Thymus (tissue), 11 donors: Measurements from ENCODE around the gene NSFL1C. TPM values are rescaled to one million over a fixed set of nuclear protein-coding genes. Genes with fewer than 3 reads are reported as not detected.

Experiments used
- DNase-seq, 9 donors: peaks; one replicate each; pipeline ENCODE4 v3.0.0-alpha.2; 2013; ENCODE audit warnings: low spot score in 9 of 9, low read depth in 6 of 9, missing footprints in 1 of 9
- H3K27ac ChIP-seq, 2 donors: one replicate each; pipeline ENCODE4 v1.5.1; 2013; ENCODE audit warnings: control low read depth in 1 of 2, low read depth in 1 of 2, low read length in 1 of 2, mild to moderate bottlenecking in 1 of 2, moderate library complexity in 1 of 2
- H3K27me3 ChIP-seq, 2 donors: one replicate each; pipeline ENCODE4 v1.5.1; 2013; ENCODE audit warnings: low read length in 1 of 2; ENCODE audit not compliant: control insufficient read depth in 2 of 2, insufficient read depth in 1 of 2
- H3K36me3 ChIP-seq, 2 donors: one replicate each; pipeline ENCODE4 v1.5.1; 2013; ENCODE audit warnings: low read length in 1 of 2, mild to moderate bottlenecking in 1 of 2, moderate library complexity in 1 of 2; ENCODE audit not compliant: control insufficient read depth in 2 of 2, insufficient read depth in 2 of 2
- H3K4me1 ChIP-seq, 2 donors: one replicate each; pipeline ENCODE4 v1.5.1; 2013; ENCODE audit warnings: low read length in 2 of 2; ENCODE audit not compliant: control insufficient read depth in 2 of 2, insufficient read depth in 2 of 2
- H3K4me3 ChIP-seq, 2 donors: one replicate each; pipeline ENCODE4 v1.5.1; 2013; ENCODE audit warnings: low read length in 2 of 2, control low read depth in 1 of 2, mild to moderate bottlenecking in 1 of 2
- H3K9me3 ChIP-seq, 2 donors: one replicate each; pipeline ENCODE4 v1.5.1; 2013; ENCODE audit warnings: low read length in 1 of 2, mild to moderate bottlenecking in 1 of 2; ENCODE audit not compliant: control insufficient read depth in 2 of 2, insufficient read depth in 1 of 2
- WGBS: extraction: QIAGEN DNeasy Blood & Tissue Kit; methylation state at CpG from one replicate; pipeline ENCODE4 v1.1.7; 2013; 5-methylcytosine and 5-hydroxymethylcytosine counted together
- polyA plus RNA-seq: library from polyadenylated mRNA; stranded (reverse); fragments of 200-250 nt; gene quantifications from one replicate; pipeline ENCODE4 v1.2.3, GENCODE V29; 2013
- total RNA-seq: library from RNA; stranded (reverse); fragments of 120-200 nt; gene quantifications from one replicate; pipeline ENCODE4 v1.2.4, GENCODE V29; 2013
- donor health status: healthy.

The NSFL1C gene
- total and polyA plus RNA-seq, 2 donors, result 36.1 to 48.0 TPM

DNA sequence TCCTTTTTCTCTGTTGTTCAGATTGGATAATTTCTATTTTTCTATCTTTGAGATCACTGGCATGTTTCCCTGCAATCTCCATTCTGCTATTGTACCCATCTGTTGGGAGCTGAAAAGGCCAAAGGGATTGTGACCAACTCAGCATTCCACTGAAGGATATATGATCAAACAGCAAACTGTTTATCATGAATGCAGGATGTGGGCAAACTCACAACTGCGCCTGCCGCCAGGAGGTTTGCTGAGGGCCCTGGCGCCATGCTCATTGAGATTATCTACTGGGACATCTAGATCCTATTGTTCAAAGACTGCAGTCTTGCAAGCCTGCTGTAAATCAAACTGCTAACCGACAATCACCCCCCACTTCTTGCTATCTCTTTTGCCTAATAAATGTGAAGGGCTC lies 69.9 kb downstream of the NSFL1C start:
- Histone ChIP-seq H3K4me3 (no peak overlapping the region), H3K4me1 (peaks cover 6 to 18% of the 10 kb centered on the region in 2 donors)
- 67% methylated on average over 4 of the region's 4 CpGs for WGBS

DNA sequence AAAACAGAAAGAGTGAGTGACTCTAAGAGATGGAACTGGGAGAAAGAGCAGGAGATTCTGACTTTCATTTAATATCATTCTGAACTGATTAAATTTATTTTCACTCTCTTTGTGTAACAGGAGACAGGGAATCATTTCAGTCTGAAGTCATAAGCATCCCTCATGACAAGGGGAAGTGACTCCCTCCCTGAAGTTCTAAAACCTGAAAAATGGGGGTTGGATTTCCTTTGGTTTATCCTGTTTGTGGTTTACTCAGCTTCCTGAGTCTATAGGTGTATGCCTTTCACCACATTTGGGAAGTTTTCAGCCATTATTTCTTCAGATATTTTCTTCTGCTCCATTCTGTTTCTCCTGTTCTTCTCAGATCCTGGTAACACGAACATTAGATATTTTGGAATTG lies 70.4 kb downstream of the NSFL1C start:
- Histone ChIP-seq H3K27ac (no peak overlapping the region), H3K4me1 (peaks cover 10 to 22% of the 10 kb centered on the region in 2 donors), H3K4me3 (no peak overlapping the region), H3K27me3 (peaks cover 0 to 2% of the 10 kb centered on the region in 2 donors), H3K9me3 (no peaks in the 10 kb centered on the region), H3K36me3 (no peaks in the 10 kb centered on the region)
- 91% methylated on average over 1 of the region's 1 CpG for WGBS
- DNase-seq, result no peak

More for the DNA sequence above, 69.9 kb downstream of the NSFL1C start:
- Histone ChIP-seq H3K9me3 (no peaks in the 10 kb centered on the region), H3K36me3 (no peaks in the 10 kb centered on the region), H3K27ac (no peak overlapping the region), H3K27me3 (peaks cover 0 to 2% of the 10 kb centered on the region in 2 donors)
- no peak for DNase-seq

DNA sequence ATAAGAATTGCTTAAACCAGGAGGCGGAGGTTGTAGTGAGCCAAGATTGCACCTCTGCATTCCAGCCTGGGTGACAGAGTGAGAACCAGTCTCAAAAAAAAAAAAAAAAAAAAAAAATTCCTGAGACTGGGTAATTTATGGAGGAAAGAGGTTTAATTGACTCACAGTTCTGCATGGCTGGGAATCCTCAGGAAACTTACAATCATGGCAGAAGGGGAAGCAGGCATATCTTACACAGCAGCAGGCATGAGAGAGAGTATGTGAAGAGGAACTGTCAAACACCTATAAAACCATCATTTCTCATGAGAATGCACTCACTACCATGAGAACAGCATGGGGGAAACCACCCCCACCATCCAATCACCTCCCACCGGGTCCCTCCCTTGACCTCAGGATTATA lies 72.0 kb downstream of the NSFL1C start:
- Histone ChIP-seq H3K27me3 (peaks cover 0 to 2% of the 10 kb centered on the region in 2 donors), H3K36me3 (peaks cover 0 to 3% of the 10 kb centered on the region in 2 donors), H3K9me3 (no peaks in the 10 kb centered on the region), H3K4me3 (no peak overlapping the region), H3K27ac (no peak overlapping the region), H3K4me1 (peaks cover 20 to 36% of the 10 kb centered on the region in 2 donors)
- no peak for DNase-seq
- WGBS, result 52% methylated on average over 2 of the region's 2 CpGs

DNA sequence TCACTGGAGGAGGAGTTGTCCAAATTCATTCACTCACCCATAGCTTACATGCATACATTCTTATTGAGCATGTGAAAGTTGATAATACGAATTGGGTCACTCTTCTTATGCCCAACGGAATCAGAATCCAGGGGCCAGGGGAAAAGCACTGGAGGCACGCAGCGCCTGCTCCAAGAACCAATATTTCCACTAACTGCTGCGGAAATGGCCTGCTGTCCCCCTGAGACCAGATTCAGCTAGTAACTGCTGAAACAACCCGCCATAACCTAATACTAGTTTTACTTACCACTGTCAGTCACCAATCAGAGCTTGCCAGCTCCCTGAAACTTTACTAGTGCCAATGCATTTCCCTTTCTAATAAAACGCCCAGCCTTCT lies 73.2 kb downstream of the NSFL1C start:
- H3K9me3 ChIP-seq, result no peaks in the 10 kb centered on the region
- no peak for DNase-seq
- 59% methylated on average over 7 of the region's 7 CpGs for WGBS
- peaks cover 31 to 48% of the 10 kb centered on the region in 2 donors for H3K4me1 ChIP-seq
- peak overlapping the region; percentile 83 to 85 for H3K27ac ChIP-seq
- peaks cover 0 to 2% of the 10 kb centered on the region in 2 donors for H3K27me3 ChIP-seq
- peaks cover 0 to 3% of the 10 kb centered on the region in 2 donors for H3K36me3 ChIP-seq
- H3K4me3 ChIP-seq, result peak overlapping the region; percentile 85 to 91

DNA sequence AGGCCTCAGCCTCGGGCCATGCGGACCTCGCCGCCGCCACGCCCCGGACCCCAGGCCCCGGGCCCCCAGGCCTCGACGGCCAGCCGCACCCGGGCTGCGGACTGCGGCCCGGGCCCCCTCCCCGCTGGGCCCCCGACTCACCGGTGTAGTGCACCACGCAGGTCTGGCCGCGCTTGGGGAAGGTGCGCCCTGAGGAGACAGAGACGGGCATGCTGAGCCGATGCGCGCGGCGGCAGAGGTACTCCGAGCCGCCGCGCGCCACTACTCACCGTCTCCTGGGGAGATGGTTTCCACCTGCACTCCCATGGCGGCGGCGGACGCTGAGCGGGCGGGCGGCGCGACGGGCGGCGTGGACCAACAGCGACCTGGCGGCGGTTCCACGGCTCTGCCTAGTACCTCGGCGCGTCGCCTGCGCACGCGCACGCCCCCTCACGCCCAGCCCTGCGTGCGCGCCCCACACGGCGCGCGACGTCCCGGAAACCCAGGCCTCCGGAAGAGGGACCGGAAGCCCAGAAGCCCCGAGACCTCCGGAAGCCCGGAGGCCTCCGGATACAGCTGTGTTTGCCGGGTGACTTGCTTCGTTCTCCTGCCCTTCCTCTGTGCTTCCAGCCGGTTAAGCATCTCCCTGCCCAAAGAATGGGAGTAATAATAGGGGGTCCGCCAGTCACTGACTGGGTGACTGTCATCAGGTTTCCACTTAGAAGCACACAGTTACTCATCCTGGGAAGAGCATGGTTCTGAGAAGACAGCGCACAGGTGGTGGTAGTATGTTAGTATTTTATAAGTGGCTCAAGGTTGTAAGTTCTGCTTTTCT lies 73.7 kb downstream of the NSFL1C start, which contains the start of gene FKBP1A:
Gene FKBP1A (minus strand): TSS at position 362 of the 814 bp plus-strand sequence. CDS start 56 bp downstream, at position 306.
- WGBS, result under 1% methylated on average over 79 of the region's 79 CpGs
- H3K4me1 ChIP-seq, result peaks cover 35 to 50% of the 10 kb centered on the region in 2 donors
- DNase-seq, result peak; percentile 83 to 99 (median 92)
- peak within 1 kb of the TSS; percentile 85 to 91 for H3K4me3 ChIP-seq
- peaks cover 0 to 2% of the 10 kb centered on the region in 2 donors for H3K27me3 ChIP-seq
- peak within 1 kb of the TSS; percentile 83 to 85 for H3K27ac ChIP-seq
- H3K36me3 ChIP-seq, result peaks cover 0 to 3% of the 10 kb centered on the region in 2 donors
- no peaks in the 10 kb centered on the region for H3K9me3 ChIP-seq

DNA sequence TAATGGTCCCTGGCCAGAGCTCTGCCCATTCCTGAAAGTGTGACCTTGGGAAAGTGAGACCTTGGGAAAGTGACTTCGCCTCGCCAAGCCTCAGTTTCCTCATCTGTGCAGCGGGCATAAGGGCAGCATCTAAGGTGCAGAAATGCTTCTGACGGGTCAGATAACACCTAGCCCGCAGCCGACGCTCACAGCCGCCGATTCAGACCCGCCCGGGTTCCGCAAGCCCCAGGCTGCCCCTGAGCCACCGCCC lies 74.3 kb downstream of the NSFL1C start:
- Histone ChIP-seq H3K36me3 (peaks cover 0 to 3% of the 10 kb centered on the region in 2 donors), H3K4me1 (peaks cover 35 to 50% of the 10 kb centered on the region in 2 donors), H3K27me3 (peaks cover 0 to 2% of the 10 kb centered on the region in 2 donors), H3K9me3 (no peaks in the 10 kb centered on the region), H3K27ac (peak overlapping the region; percentile 43 to 84), H3K4me3 (peak overlapping the region; percentile 85 to 91)
- no peak for DNase-seq
- under 1% methylated on average over 13 of the region's 13 CpGs for WGBS

Other genes starting within 250 kb of the NSFL1C start
- not detected for gene RAD21L1, start 240.8 kb downstream of the NSFL1C start, total RNA-seq
- not detected for gene RAD21L1, start 240.8 kb downstream of the NSFL1C start, polyA plus RNA-seq
- gene SNPH, start 200.6 kb downstream of the NSFL1C start, total RNA-seq, result 0.71 TPM
- 2.2 TPM for gene SNPH, start 200.6 kb downstream of the NSFL1C start, polyA plus RNA-seq
- gene SDCBP2, start 137.7 kb downstream of the NSFL1C start, total RNA-seq, result 2.1 TPM
- gene SDCBP2, start 137.7 kb downstream of the NSFL1C start, polyA plus RNA-seq, result 8.6 TPM
- 93.4 TPM for gene FKBP1A, start 73.8 kb downstream of the NSFL1C start, total RNA-seq
- gene FKBP1A, start 73.8 kb downstream of the NSFL1C start, polyA plus RNA-seq, result 223 TPM
- 1.2 TPM for gene SIRPB2, start 24.6 kb upstream of the NSFL1C start, total RNA-seq
- gene SIRPB2, start 24.6 kb upstream of the NSFL1C start, polyA plus RNA-seq, result 1.7 TPM
- 0.14 TPM for gene SIRPD, start 90.9 kb upstream of the NSFL1C start, total RNA-seq
- 0.46 TPM for gene SIRPD, start 90.9 kb upstream of the NSFL1C start, polyA plus RNA-seq
- 0.90 TPM for gene SIRPB1, start 153.2 kb upstream of the NSFL1C start, total RNA-seq
- gene SIRPB1, start 153.2 kb upstream of the NSFL1C start, polyA plus RNA-seq, result 1.2 TPM
- 26.0 TPM for gene SIRPG, start 190.9 kb upstream of the NSFL1C start, total RNA-seq
- 51.0 TPM for gene SIRPG, start 190.9 kb upstream of the NSFL1C start, polyA plus RNA-seq